Non-pigmented ciliary epithelial cell (primary cell): ENCODE data around the gene MYOCOS.

ENCODE experiments used
- DNase-seq: peaks from one replicate; pipeline ENCODE4 v3.0.0-alpha.2; 2010; ENCODE audit warnings: low read depth

The MYOCOS gene

DNA sequence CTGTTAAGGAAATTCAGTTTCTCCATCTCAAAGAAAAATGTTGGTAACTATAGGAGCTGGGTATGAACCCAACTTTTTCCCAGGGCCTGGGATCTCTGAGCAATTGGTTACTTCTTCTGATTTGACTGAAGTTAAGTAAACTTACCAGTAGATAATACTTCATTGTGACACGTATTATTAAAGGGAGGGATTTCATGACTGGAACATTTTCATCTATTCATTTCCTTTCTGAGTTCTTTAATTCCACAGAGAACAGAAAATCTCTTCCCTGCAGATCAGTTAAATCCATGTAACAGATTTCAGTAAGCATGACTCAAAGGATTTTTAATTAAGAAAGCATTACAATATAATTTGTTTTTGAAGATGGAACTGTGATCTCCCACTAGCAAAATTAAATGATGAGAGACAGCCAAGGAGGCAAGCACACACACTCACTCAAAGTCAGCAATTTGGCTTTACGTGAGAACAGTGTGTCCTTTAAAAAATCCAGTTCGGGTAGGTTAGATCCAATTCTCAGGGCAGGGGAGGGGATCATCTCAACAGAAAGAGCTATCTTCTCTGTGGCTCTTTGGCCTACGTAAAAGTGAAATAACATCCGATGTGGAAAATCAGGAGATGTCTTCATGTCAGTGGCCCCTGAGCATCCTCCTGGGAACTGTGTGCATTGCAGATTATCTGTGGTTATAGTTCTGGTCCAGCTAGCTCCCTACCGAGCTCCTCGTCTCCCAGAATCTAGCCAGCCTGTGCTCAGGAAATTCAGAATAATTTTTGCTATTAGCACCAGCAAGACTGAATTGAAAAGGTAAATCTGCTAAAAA lies 41.2 kb downstream of the MYOCOS start:
- DNase-seq, result no peak

DNA sequence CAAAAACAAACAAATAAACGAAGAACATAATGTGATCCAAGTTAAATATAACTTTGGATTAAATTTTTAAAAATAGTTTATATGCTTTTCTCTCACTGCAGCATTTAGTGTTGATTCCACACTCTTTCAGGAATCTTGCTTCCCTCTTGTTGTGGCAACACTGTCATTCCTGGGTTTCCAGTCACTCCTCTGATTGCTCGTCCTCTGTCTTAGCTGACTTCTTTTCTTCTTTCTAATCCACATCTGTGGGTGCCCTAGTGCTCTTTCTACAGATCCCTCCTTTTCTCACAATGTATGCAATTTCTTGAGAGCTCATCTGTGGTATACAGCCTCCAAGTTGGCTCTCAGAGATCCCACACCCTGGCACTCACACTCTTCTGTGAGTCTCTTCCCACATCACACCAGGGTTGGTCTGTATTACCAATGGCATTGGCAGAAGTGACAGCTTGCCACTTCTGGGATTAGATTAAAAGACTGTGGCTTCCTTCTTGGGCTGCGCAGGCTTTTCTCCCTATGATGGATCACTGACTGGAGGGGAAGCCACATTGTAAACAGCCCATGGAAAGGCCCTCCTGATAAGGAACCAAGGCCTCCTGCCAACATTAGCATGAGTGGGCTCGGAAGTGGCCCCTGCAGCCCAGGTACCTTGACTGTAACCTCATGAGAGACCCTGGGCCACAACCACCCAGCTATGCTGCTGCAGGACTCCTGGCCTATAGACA lies 42.0 kb downstream of the MYOCOS start:
- no peak for DNase-seq

DNA sequence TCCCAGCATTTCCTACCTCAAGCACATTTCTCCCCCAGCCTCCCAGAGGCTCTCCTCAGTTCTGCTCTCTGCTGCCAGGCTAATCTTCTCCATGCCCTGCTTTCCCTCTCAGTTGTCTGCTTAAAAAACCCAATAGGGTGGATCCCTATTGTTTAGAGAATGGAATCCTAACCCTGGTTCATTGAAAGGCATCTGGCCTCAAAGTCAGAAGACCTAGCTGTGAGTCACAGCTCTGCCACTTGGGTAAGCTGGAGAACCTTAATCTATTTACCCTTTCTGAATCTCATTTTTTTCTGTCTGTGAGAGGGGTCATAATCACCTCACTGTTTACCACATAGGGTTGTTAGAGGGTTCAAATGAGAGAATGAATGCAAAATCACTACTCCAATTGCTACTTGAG lies 42.9 kb downstream of the MYOCOS start:
- DNase-seq, result no peak

DNA sequence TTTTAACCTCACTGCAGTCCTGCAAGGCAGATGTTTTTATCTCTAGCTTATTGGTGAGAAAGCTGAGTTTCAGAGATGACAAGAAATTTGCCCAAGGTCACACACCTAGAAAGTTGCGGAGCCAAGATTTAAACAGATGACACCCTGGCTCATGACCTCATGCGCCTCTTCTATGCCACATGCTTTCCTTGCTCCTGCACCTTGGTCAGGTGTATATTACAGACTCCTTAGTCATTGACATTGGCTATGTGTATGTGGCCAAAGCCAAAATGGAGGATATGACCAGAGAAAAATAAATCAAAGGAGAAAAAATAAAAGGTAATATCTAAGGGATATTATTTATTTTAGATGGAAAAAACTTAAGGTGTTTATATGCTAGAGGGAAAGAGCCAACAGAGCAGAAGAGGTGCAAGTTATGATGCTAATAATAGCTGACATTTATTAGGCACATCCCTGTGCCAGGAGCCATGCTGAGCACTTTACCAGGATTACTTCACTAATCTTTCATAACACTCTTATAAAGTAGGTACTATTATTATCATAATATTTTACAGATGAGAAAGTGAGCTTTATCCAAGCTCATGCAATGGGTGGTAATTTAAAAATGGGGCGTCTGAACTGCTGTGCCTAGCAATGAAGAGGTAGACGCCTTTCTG lies 44.2 kb downstream of the MYOCOS start:
- DNase-seq, result no peak

DNA sequence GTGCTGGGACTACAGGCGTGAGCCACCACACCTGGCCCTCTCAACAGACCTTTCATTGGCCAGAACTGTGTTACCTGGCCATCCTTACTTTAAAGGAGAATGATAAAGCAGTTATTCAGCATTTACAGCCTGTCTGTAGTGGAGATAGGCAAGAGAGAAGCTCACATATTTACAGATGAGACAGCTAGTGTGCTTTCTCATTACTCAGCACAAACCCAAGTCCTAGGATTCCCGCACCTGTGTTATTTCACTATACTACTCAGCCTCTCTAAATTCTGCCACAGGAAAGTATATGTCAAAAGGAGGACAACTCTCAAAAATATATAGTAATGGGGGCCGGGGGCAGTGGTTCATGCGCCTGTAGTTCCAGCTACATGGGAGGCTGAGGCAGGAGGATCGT lies 46.3 kb downstream of the MYOCOS start:
- no peak for DNase-seq

DNA sequence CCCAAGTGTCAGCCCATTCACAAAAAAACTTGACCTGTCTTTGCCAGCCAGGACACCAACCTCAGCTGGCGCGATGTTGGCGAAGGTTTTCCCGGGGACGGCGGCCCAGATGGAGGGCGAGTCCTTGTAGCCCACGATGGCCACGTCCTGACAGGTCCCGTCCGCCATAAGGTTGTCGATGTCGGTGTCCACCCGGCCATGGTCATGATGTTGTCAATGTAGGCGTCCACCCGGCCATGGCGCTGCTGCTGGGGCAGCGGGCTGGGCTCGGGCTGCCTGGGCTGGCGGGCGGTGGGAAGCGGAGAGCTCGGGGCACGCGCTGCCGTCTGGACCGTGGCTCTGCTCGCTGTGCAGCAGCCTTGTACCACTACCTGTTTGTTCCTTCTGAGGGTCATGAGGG lies 48.7 kb downstream of the MYOCOS start:
- DNase-seq, result no peak

DNA sequence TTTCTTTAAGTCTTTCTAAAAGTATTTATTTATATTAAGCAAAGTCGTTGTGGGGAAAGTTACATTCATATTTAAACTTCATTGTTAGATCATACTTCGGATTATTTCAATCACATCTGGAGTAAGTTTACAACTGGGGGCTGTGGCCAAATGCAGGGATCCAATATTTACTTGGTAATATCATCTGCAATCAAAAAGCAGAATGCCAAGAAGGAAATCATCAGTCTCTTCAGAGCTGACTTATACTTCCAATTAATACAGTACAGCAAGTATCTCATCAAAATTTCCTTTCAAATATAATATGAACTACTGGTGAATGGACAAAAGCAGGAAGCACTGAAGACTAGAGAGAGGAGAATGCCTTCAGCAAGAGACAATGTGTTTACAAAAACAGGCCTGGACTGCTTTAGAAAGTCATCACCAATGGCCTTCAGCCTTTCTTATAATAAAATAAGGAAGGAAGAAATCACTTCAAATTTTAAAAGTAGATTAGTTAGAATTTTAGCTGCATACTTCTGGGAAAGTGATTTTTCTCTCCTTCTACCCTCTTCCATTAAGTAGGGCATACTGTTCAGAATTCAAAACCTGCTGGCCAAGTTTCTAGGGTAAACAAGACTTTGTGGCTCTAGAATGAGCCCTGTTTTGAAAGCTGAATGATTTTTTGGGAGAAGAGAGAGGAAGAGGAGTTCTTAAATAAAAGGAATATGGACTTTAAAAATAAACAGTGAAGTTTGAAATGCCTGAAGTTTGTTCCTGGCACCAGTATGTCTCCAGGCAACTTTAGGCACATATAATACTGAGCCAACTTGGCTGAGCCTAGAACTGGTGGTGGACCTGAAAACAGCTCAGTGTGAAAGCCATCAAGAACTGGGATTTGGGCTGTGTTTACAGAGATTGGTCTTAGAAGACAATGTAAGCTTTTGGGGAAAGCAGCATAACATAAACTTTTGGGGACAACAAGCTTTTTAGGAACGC lies 52.7 kb downstream of the MYOCOS start:
- DNase-seq, result no peak
